GM12891 (cell line): ENCODE data around the gene BAIAP2.

ENCODE experiments used
- PAX5 ChIP-seq: IDR thresholded peaks from 2 replicates; pipeline ENCODE4 v1.6.1; 2011; ENCODE audit warnings: low read length, moderate library complexity, mild to moderate bottlenecking; ENCODE audit not compliant: insufficient read depth, severe bottlenecking
- POLR2A ChIP-seq: IDR thresholded peaks from 2 replicates; pipeline ENCODE4 v1.6.1; 2011; ENCODE audit warnings: low read depth, low read length, control low read depth
- POLR2AphosphoS5 ChIP-seq: IDR thresholded peaks from 2 replicates; pipeline ENCODE4 v1.6.1; 2011; ENCODE audit warnings: low read depth, low read length, control low read depth
- SPI1 ChIP-seq: IDR thresholded peaks from 2 replicates; pipeline ENCODE4 v1.6.1; 2011; ENCODE audit warnings: low read depth, low read length, control low read depth
- TAF1 ChIP-seq: IDR thresholded peaks from 2 replicates; pipeline ENCODE4 v1.6.1; 2011; ENCODE audit warnings: low read depth, low read length, control low read depth

- TF ChIP-seq PAX5: no peak
- no peak for TF ChIP-seq POLR2A
- TF ChIP-seq TAF1: no peak
- no peak for TF ChIP-seq POLR2AphosphoS5
- no peak for TF ChIP-seq SPI1
Measured at GRCh38 chr17:81046132-81046769, 11.3 kb downstream of the BAIAP2 start.
